Fibroblast of lung (primary cell): Measurements from ENCODE around the gene SDSL.

Source experiments
- CTCF ChIP-seq, 2 donors: IDR thresholded peaks in 1 of 2; conservative IDR thresholded peaks in 1 of 2; 1 replicate in 1 of 2; 2 replicates in 1 of 2; pipeline ENCODE4 v1.5.1; 2011 to 2012; ENCODE audit warnings: low read length in 2 of 2, control low read depth in 1 of 2, inconsistent platforms in 1 of 2, low read depth in 1 of 2, mild to moderate bottlenecking in 1 of 2
- EZH2 ChIP-seq: IDR thresholded peaks from 2 replicates; pipeline ENCODE4 v1.5.1; 2012; ENCODE audit warnings: low read length, control low read depth, mild to moderate bottlenecking; ENCODE audit errors: missing control alignments

GRCh38 chr12:113462117-113462774 is 40.1 kb downstream of the SDSL start:
- TF ChIP-seq CTCF (conservative IDR thresholded peaks at IDR 0.05 in 1 of 2, IDR thresholded peaks at IDR 0.05 in 1 of 2; ENCODE audit: low read depth in 1 of 2, low read length in 2 of 2): peak; percentile 80 to 95
- peak; percentile 19 for TF ChIP-seq EZH2
